Trophoblast cell (in vitro differentiated cells and primary cell): ENCODE results near the gene UACA.

Experiments used
- DNase-seq, 2 donors: peaks; one replicate each; pipeline ENCODE4 v3.0.0-alpha.2; 2016
- H2AFZ ChIP-seq: 2 replicates; pipeline ENCODE4 v1.6.1; 2013; ENCODE audit warnings: low read length, moderate library complexity, mild to moderate bottlenecking; ENCODE audit not compliant: insufficient read depth, poor library complexity
- H2AK5ac ChIP-seq: 2 replicates; pipeline ENCODE4 v1.6.1; 2013; ENCODE audit warnings: mild to moderate bottlenecking, low read length
- H2BK120ac ChIP-seq: 2 replicates; pipeline ENCODE4 v1.6.1; 2013; ENCODE audit warnings: low read length, mild to moderate bottlenecking, moderate library complexity; ENCODE audit not compliant: insufficient read depth, poor library complexity
- H2BK12ac ChIP-seq: 2 replicates; pipeline ENCODE4 v1.6.1; 2013; ENCODE audit warnings: mild to moderate bottlenecking, low read length, moderate library complexity
- H2BK5ac ChIP-seq: 2 replicates; pipeline ENCODE4 v1.6.1; 2013; ENCODE audit warnings: low read length, low read depth, moderate library complexity, mild to moderate bottlenecking; ENCODE audit not compliant: poor library complexity
- H3K14ac ChIP-seq: 2 replicates; pipeline ENCODE4 v1.6.1; 2013; ENCODE audit warnings: mild to moderate bottlenecking, low read length
- H3K18ac ChIP-seq: 2 replicates; pipeline ENCODE4 v1.6.1; 2013; ENCODE audit warnings: mild to moderate bottlenecking, low read length
- H3K23ac ChIP-seq: 2 replicates; pipeline ENCODE4 v1.6.1; 2013; ENCODE audit warnings: low read length
- H3K27ac ChIP-seq: 2 replicates; pipeline ENCODE4 v1.5.1; 2013; ENCODE audit warnings: low read depth, mild to moderate bottlenecking, inconsistent platforms, low read length, moderate library complexity
- H3K27me3 ChIP-seq: 2 replicates; pipeline ENCODE4 v1.6.1; 2013; ENCODE audit warnings: inconsistent platforms, mild to moderate bottlenecking, low read length, moderate library complexity; ENCODE audit not compliant: insufficient read depth
- H3K36me3 ChIP-seq, 2 experiments: 1 replicate in 1 of 2; 2 replicates in 1 of 2; pipeline ENCODE4 v1.6.1; 2013; ENCODE audit warnings: low read length in 2 of 2, mild to moderate bottlenecking in 2 of 2, moderate library complexity in 1 of 2; ENCODE audit not compliant: insufficient read depth in 2 of 2, control insufficient read depth in 1 of 2
- H3K4ac ChIP-seq: 2 replicates; pipeline ENCODE4 v1.6.1; 2013; ENCODE audit warnings: low read depth, mild to moderate bottlenecking, low read length, moderate library complexity
- H3K4me1 ChIP-seq, 2 experiments: 1 replicate in 1 of 2; 2 replicates in 1 of 2; pipeline ENCODE4 v1.6.1; 2013; ENCODE audit warnings: low read length in 2 of 2, mild to moderate bottlenecking in 2 of 2, moderate library complexity in 1 of 2; ENCODE audit not compliant: insufficient read depth in 2 of 2, control insufficient read depth in 1 of 2
- H3K4me2 ChIP-seq: 2 replicates; pipeline ENCODE4 v1.6.1; 2013; ENCODE audit warnings: inconsistent platforms, mild to moderate bottlenecking, low read length, moderate library complexity
- H3K4me3 ChIP-seq: 2 replicates; pipeline ENCODE4 v1.5.1; 2013; ENCODE audit warnings: mild to moderate bottlenecking, low read depth, low read length, inconsistent platforms
- H3K79me1 ChIP-seq: one replicate; pipeline ENCODE4 v1.6.1; 2013; ENCODE audit warnings: low read length
- H3K79me2 ChIP-seq: 2 replicates; pipeline ENCODE4 v1.6.1; 2013; ENCODE audit warnings: low read length, mild to moderate bottlenecking; ENCODE audit not compliant: control insufficient read depth, insufficient read depth, poor library complexity
- H3K9ac ChIP-seq: 2 replicates; pipeline ENCODE4 v1.6.1; 2013; ENCODE audit warnings: mild to moderate bottlenecking, low read length
- H3K9me3 ChIP-seq: 2 replicates; pipeline ENCODE4 v1.6.1; 2013; ENCODE audit warnings: low read depth, mild to moderate bottlenecking, control low read depth, inconsistent platforms, low read length; ENCODE audit not compliant: insufficient read depth
- H4K12ac ChIP-seq: 2 replicates; pipeline ENCODE4 v1.6.1; 2013; ENCODE audit warnings: low read depth, mild to moderate bottlenecking, low read length, moderate library complexity
- H4K8ac ChIP-seq: 2 replicates; pipeline ENCODE4 v1.6.1; 2013; ENCODE audit warnings: low read depth, mild to moderate bottlenecking, low read length, moderate library complexity
- H4K91ac ChIP-seq: one replicate; pipeline ENCODE4 v1.6.1; 2013; ENCODE audit warnings: low read depth, mild to moderate bottlenecking, low read length, moderate library complexity
- WGBS: extraction: QIAGEN DNeasy Blood & Tissue Kit; methylation state at CpG from one replicate; pipeline ENCODE4 v1.1.7; 2013; ENCODE audit warnings: missing lambda C conversion rate; ENCODE audit not compliant: insufficient read length, insufficient coverage; ENCODE audit errors: extremely low coverage; 5-methylcytosine and 5-hydroxymethylcytosine counted together

UACA gene

DNA sequence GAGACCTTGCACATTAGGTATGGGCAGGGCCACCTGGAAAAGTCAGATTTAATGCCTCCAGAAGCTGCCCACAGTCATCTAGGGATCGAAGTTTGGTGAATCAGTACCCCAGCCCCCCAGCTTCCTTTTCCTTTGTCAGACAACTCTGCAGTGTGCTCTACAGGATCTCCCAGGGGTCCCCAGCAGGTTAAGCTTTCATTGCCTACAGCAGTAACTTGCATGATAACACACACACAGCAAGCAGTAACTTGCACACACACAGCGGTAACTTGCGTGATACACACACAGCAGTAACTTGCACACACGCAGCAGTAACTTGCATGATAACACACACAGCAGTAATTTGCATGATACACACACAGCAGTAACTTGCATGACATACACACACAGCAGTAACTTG lies 131.3 kb downstream of the UACA start:
- H3K79me1 ChIP-seq, result no peaks in the 10 kb centered on the region
- H2AK5ac ChIP-seq, result no peak overlapping the region
- no peak overlapping the region for H3K4ac ChIP-seq
- H4K12ac ChIP-seq, result no peak overlapping the region
- H2BK5ac ChIP-seq, result no peak overlapping the region
- no peak overlapping the region for H3K4me2 ChIP-seq
- no peaks in the 10 kb centered on the region for H3K9me3 ChIP-seq
- H3K4me1 ChIP-seq, result peaks cover 0 to 5% of the 10 kb centered on the region in 2 experiments
- H3K79me2 ChIP-seq, result no peaks in the 10 kb centered on the region
- no peak overlapping the region for H3K14ac ChIP-seq
- H3K9ac ChIP-seq, result no peak overlapping the region
- H3K23ac ChIP-seq, result no peak overlapping the region
- H2AFZ ChIP-seq, result no peak overlapping the region
- no peak overlapping the region for H4K91ac ChIP-seq
- no peak overlapping the region for H3K27ac ChIP-seq
- DNase-seq, result no peak
- no peak overlapping the region for H2BK12ac ChIP-seq
- H4K8ac ChIP-seq, result no peak overlapping the region
- no peaks in the 10 kb centered on the region for H3K36me3 ChIP-seq
- no peak overlapping the region for H3K4me3 ChIP-seq
- no peak overlapping the region for H2BK120ac ChIP-seq
- no CpG with 5 or more reads among the region's 4 CpGs for WGBS
- no peak overlapping the region for H3K18ac ChIP-seq
- H3K27me3 ChIP-seq, result no peaks in the 10 kb centered on the region

DNA sequence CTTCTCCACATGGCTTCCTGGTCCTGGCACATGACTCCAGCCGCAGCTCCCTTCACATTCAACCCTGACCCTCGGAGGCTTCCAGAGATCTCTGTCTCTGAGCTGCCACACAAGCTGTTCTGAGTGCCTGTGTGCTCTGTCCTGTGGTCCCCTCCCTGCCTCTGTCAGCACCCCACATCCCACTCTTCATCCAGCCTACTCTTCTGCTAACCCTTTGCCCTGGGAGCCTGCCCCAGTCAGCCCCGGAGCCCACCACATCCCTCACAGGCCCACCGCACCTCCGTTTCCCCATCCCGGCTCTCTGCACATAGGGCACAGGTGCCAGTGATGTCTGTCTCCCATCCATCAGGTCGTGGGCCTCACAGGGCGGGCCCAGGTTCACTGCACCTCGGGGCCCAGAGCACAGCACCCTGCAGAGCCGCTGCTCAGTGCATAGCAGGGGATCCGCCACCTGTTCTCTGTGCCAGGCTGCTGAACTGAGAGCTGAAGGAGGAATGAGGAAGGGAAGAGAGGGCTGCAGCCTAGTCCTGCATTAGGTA lies 133.6 kb downstream of the UACA start:
- Histone ChIP-seq H2AK5ac (no peak overlapping the region), H3K18ac (no peak overlapping the region), H3K4me2 (no peak overlapping the region), H3K4me1 (peaks cover 0 to 5% of the 10 kb centered on the region in 2 experiments), H3K36me3 (no peaks in the 10 kb centered on the region), H3K14ac (no peak overlapping the region), H2BK120ac (no peak overlapping the region), H3K79me2 (no peaks in the 10 kb centered on the region), H2AFZ (no peak overlapping the region), H4K12ac (no peak overlapping the region), H2BK5ac (no peak overlapping the region), H3K27ac (no peak overlapping the region), H3K4me3 (no peak overlapping the region), H3K23ac (no peak overlapping the region), H4K8ac (no peak overlapping the region), H3K9ac (no peak overlapping the region), H2BK12ac (no peak overlapping the region), H4K91ac (no peak overlapping the region), H3K27me3 (no peaks in the 10 kb centered on the region), H3K4ac (no peak overlapping the region), H3K9me3 (no peaks in the 10 kb centered on the region), H3K79me1 (no peaks in the 10 kb centered on the region)
- DNase-seq, result no peak
- no CpG with 5 or more reads among the region's 11 CpGs for WGBS

DNA sequence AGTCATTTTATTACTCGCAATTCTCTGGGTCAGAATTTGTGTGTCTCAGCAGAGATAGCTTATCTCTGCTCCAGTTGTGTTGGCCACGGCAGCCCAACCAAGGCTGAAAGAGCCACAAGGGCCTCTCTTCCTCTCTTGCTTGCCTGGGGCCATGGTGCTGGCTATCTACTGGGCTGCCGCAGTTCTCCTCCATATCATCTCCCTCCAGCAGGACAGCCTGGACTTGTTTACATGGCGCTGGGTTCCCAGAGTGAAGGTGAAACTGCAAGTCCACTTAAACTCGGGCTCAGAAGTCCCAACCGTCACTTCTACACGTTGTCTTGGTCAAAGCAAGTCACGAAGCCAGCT lies 134.8 kb downstream of the UACA start:
- H3K4me3 ChIP-seq, result no peak overlapping the region
- H3K4me2 ChIP-seq, result no peak overlapping the region
- H3K27ac ChIP-seq, result no peak overlapping the region
- no peak overlapping the region for H3K4ac ChIP-seq
- H2AK5ac ChIP-seq, result no peak overlapping the region
- peaks cover 0 to 3% of the 10 kb centered on the region in 2 experiments for H3K4me1 ChIP-seq
- no peak overlapping the region for H4K91ac ChIP-seq
- H3K23ac ChIP-seq, result no peak overlapping the region
- H3K9me3 ChIP-seq, result no peaks in the 10 kb centered on the region
- H3K36me3 ChIP-seq, result no peaks in the 10 kb centered on the region
- no peaks in the 10 kb centered on the region for H3K79me2 ChIP-seq
- no peak overlapping the region for H2BK12ac ChIP-seq
- no peaks in the 10 kb centered on the region for H3K27me3 ChIP-seq
- H3K79me1 ChIP-seq, result no peaks in the 10 kb centered on the region
- no peak overlapping the region for H4K8ac ChIP-seq
- no peak overlapping the region for H2BK5ac ChIP-seq
- no CpG with 5 or more reads among the region's 8 CpGs for WGBS
- no peak for DNase-seq
- no peak overlapping the region for H3K9ac ChIP-seq
- no peak overlapping the region for H2BK120ac ChIP-seq
- H3K18ac ChIP-seq, result no peak overlapping the region
- no peak overlapping the region for H4K12ac ChIP-seq
- H2AFZ ChIP-seq, result no peak overlapping the region
- no peak overlapping the region for H3K14ac ChIP-seq

DNA sequence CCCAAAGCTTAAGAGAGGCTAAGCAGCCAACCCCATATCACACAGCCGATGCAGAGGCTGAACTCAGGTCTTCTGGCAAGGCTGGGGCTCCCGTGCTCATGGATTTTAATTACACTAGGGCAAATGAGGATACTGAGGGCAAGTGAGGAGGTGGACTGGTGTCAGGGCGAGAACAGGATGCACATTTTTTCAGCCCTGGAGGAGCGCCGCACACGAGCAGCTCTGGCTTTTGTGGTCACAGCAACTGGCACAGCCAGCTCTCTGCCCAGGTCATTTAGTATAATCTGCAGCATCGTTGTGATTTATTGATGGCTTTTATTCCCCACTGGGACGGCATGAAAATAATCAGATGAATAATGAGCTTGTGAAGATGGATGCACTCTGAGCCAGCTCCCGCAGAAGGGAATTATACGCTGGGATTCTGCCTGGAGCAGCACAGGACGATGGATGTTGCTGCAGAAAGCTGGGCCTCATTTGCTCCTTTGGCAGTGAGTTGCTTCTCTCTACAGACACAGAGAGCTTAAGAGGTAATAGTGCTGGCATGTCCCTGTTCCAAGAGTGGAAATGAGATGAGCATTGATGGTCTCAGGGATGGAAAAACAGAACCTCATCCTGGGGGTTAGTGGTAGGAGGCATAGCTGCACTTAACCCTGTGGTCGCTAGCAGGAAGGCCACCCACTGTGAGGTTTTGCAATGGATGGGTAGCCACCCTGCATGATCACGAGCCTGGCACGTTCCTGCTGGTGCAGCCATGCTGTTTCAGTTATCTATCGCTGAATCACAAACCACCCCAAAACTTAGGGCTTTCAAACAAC lies 135.4 kb downstream of the UACA start:
- Histone ChIP-seq H3K23ac (no peak overlapping the region), H2AFZ (no peak overlapping the region), H3K18ac (no peak overlapping the region), H3K79me1 (no peaks in the 10 kb centered on the region), H3K14ac (no peak overlapping the region), H4K91ac (no peak overlapping the region), H3K9me3 (no peaks in the 10 kb centered on the region), H4K8ac (no peak overlapping the region), H3K4me3 (no peak overlapping the region), H3K27me3 (no peaks in the 10 kb centered on the region), H3K4me1 (no peaks in the 10 kb centered on the region), H2BK120ac (no peak overlapping the region), H3K4me2 (no peak overlapping the region), H3K4ac (no peak overlapping the region), H3K79me2 (no peaks in the 10 kb centered on the region), H3K36me3 (no peaks in the 10 kb centered on the region), H4K12ac (no peak overlapping the region), H2BK5ac (no peak overlapping the region), H2BK12ac (no peak overlapping the region), H3K27ac (no peak overlapping the region), H2AK5ac (no peak overlapping the region), H3K9ac (no peak overlapping the region)
- no CpG with 5 or more reads among the region's 15 CpGs for WGBS
- no peak for DNase-seq
